CD4-positive, alpha-beta T cell treated with Interleukin-2 at 100 ng/mL for 4 hours (primary cell): Measurements from ENCODE around the gene DEPDC4.
"Not testable (repeated sequence)": the region's sequence is repeated elsewhere in the genome, so short reads cannot be mapped to it uniquely, and the experiment has no call there.

Experiments
- DNase-seq: peaks from one replicate; pipeline ENCODE4 v3.0.0-alpha.2; 2020; ENCODE audit warnings: low spot score

The DEPDC4 gene

DNA sequence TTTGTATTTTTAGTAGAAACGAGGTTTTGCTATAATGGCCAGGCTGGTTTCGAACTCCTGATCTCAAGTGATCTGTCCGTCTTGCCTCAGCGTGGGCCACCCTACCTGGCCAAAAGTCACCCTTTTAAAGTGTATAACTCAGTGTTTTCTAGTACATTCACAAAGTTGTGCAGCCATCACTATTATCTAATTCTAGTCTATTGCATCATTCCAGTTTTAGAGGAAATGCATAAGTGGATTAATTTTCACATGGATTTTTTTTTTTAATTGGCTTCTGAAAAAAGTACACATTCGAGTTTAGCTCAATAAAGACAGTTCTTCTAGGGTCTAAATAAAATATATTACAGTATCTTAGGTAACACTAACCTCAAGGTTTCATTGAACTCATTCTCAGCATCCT lies 3.7 kb downstream of the DEPDC4 start:
- no peak for DNase-seq

DNA sequence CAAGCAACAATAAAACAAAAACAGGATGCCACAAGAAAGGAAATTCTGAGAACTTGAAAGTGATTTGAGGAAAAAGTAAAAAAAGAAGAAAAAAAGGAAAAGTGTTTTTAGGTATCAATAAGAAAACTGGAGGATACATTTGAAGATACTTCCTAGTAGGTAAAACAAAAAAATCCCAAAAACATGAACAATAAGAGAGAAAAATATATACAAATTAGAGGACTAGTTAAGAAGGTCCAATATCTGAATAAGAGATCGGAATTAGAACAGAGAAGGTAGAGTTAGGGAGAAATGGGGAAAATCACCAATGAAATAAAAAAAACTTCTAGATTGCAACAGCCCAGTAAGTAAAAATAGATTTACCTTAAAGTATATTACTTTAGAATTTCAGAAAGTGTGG lies 8.8 kb downstream of the DEPDC4 start:
- no peak for DNase-seq

DNA sequence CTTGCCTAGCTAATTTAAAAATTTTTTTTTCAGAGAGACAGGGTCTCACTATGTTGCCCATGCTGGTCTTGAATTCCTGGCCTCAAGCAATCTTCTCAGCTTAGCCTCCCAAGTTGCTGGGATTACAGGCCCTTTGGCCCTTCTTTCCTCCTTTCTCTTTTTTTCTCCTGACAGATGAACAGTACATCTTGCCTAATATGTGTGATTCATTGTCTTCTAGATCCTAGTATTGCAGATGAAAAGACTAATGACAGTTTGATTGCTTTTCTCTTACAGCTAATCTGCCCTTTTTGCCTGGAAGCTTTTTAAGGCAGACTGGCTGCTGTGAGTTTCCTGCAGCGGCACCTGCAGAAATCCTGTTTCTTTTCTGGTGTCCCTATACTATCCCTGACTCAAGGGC lies 12.0 kb downstream of the DEPDC4 start:
- no peak for DNase-seq

DNA sequence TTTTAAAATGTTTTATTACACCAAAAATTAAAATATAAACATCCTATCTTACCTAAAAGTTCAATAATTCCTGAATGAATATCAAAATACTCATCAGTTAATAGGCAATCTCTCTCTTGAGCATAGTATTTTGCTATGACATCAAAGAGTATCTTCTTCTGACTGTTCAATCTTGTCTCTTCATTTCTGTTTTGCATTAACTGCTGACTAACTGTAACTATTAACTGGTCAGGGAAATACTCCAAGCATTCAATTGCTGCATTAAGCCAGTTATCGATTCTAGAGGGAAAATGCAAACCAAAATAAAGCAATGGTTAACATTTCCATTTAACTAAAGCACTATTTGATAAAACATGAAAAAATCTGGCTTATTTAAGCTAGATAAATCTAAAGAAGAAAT lies 13.4 kb downstream of the DEPDC4 start:
- no peak for DNase-seq

DNA sequence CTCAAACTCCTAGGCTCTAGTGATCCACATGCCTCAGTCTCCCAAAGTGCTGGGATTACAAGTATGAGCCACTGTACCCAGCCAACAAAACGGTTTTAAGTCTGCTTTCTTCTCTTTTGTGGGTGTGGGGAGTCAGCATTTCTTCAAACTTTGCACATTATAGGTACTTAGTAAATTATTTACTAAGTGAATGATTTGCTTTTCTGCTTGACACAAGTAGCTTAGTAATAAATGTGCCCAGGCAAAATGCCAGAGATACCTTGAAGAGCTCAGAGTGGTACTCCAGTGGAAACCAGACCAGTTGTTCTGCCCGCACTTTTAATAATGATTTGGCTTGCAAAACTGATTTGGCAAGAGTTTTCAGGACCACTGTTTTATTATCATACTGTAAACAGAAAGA lies 15.0 kb downstream of the DEPDC4 start:
- no peak for DNase-seq

DNA sequence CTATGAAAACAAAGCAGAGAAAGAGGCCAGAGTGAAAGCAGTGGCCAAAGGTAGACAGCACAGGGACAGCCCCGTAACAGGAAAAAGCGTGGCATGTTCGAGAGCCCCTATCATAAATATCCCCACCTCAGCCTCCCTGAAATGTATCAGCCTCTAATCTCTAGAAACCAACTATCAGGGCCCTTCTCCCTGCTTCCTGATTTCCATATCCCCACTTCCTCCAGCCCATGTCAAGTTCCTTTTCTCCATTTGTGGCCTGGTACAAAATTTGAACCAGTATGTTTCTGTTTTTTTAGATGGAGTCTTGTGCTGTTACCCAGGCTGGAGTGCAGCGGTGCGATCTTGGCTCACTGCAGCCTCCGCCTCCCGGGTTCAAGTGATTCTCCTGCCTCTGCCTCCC lies 16.9 kb downstream of the DEPDC4 start:
- no peak for DNase-seq

DNA sequence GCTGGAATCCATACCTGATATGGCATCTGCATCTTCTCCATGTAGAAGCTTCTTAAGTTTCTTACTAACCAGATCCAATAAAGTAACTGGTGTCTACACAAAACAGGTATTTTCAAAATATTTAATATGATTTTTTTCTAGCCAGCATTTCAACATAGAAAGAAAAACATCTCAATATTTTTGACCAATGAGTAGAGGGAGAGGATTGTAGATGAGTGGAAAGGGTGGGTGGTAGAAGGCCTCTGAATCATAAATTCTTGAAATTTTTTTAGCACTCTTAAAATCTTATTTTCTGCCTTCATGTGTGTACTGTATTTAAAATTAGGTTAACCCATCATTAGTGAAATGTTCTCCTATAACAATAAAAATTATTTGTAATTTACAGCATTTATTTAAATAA lies 18.0 kb downstream of the DEPDC4 start:
- no peak for DNase-seq

DNA sequence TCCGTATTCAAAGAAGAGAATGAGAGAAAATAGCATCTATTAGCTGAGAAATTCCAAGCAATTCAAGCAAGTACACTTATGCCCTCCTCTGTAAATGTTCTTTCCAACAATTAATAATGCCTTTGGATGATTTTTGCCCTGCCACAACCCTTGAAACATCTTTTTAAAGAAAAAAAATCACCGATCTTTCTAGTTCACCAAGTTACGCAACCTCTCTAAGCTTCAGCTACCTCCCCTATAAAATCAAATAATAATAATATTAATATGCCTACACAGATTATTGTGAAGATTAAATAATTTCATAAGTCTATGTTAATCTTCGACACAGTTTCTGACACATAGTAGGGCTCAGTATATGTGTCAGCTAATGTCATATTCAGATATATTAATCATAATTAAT lies 19.1 kb downstream of the DEPDC4 start:
- no peak for DNase-seq

DNA sequence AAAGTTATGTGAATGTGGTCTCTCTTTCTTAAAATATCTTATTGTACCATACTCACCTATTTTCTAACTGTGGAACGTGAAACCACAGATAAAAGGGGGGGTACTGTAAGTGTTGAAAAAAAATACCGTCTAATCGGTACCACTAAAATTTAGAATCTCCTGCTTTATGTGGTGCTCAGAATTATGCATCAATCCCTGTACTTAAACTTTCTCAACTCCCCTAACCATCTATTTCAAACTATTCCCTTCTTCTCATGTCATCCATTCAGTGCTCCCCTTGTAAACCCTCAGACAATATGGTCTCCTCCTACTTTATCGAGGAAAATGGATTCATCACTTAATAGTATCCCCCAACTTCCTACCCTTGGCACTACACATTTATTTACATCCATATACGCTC lies 23.7 kb downstream of the DEPDC4 start:
- DNase-seq = no peak

DNA sequence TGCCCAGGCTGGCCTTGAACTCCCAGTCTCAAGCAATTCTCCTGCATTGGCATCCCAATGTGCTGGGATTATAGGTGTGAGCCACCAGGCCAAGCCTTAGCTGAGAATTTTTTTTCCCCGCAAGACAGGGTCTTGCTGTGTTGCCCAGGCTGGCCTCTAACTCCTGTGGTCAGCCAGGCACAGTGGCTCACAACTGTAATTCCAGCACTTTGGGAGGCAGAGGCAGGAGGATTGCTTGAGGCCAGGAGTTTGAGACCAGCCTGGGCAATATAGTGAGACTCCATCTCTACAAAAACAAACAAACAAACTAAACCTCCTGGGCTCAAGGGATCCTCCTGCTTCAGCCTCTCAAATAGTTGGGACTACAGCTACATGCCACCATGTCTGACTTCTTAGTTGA lies 27.3 kb downstream of the DEPDC4 start:
- no peak for DNase-seq

DNA sequence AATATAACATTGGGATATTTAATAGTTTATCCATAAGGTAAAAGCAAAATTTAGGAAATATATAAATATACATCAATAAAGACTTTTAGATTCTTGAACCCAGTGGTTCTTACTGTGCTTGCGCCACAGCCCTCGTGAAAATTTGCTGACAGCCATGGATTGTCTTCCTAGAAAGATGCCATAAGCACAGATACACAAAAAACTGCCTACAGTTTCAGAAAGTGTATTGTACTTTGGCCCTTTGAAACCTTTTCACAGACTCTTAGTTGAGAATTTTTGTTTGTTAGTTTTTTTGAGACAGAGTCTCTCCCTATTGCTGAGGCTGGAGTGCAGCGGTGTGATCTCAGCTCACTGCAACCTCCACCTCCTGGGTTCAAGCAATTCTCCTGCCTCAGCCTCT lies 28.1 kb downstream of the DEPDC4 start:
- no peak for DNase-seq

DNA sequence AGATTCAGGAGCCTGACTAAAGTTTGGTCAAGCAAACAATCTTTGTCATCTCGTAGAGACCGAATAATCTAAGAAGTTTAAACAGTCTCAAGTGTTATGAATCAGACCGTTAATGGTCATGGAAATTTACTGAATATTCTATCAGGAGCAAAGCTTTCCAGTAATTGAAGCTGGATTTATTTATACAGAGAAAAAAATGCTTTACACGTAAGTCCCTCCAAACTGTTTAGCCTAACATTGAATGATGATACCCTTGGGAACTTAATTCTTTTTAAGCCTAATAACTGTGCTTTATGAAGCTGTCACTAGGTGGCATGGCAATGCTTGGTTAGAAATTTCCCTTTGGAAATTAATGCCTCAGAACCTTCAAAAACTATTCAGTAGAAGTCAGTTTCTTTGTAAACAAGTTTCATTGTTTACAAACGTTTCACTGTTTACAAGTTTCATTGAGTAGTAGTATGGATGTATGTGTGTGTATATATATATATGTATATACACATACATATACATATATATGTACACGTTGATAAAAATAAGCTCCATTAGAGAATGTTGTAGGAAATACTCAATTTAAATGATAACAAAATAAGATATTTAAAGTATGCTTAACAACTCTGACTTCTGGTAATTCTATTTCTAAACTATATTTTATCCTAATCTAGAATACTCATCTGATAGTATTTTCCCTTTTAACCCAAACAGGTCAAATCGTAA lies 32.1 kb downstream of the DEPDC4 start:
- DNase-seq = peak; percentile 14

DNA sequence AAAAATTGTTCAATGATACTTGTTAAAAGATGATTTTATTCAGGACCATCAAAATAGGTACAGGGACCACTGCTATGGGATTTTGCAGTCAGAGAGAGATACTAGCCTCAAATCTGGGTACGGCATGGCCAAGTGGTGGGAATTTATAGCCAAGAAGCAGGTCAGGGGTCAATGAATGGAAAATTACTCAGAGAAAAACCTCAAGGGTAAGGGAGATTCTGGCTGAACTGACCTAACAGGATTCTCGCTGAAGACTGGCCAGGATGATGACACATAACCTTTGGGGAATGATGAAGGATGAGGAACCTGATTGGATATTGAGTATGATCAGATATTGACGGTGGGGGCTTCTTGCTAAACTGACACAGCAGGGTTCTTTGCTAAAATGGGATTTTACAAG lies 32.7 kb downstream of the DEPDC4 start:
- DNase-seq = no peak

DNA sequence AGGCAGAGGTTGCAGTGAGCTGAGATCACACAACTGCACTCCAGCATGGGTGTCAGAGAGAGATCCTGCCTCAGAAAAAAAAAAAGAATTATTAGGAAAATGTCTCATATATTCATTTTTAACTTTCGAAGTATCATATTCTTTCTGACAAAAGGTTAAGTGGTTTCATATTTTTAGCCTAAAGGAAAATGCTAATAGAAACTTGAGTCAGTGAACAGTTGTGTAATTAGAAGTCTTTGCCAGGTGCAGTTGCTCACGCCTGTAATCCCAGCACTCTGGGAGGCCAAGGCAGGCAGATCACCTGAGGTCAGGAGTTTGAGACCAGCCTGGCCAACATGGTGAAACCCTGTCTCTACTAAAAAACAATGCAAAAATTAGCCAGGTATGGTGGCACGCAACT lies 35.0 kb downstream of the DEPDC4 start:
- DNase-seq = not testable (repeated sequence)

DNA sequence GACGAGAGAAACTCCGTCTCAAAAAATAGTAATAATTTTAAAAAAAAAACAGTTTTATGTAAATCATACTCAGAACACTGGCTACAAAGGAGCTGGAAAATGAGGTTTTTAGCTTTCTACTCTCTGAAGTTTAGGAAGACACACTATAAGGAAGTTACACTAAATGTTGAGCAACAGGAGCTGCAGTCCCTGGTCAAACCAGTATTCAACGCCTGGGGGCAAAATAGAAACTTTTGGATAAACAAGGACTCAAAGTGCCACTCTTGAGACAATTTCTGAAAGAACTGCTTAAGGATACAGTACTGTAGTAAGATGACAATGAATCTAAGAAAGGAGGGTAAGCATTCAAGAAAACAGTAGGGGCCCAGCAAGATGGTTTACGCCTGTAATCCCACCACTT lies 37.0 kb downstream of the DEPDC4 start:
- no peak for DNase-seq

DNA sequence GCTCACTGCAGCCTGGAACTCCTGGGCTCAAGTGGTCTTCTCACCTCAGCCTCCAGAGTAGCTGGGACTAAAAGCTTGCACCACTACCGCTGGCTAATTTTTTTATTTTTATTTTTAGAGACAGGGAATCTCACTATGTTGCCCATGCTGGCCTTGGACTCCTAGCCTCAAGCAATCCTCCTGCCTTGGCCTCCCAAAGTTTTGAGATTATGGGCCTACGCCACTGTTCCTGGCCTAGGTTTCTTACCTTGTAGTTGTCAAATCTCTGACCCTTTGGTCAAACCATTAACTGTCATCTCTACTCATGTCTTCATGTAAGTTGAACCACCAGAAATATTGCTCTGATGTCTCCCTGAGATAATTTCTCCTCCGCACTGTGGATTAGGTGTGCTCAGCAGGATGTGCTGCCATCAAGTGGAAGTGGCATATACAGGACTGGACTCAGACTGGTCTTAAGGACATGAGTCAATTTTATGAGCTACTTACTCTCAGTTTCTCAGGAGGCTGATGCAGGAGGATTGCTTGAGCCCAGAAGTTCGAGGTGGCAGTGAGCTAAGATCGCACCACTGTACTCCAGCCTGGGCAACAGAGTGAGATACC lies 37.7 kb downstream of the DEPDC4 start:
- no peak for DNase-seq

DNA sequence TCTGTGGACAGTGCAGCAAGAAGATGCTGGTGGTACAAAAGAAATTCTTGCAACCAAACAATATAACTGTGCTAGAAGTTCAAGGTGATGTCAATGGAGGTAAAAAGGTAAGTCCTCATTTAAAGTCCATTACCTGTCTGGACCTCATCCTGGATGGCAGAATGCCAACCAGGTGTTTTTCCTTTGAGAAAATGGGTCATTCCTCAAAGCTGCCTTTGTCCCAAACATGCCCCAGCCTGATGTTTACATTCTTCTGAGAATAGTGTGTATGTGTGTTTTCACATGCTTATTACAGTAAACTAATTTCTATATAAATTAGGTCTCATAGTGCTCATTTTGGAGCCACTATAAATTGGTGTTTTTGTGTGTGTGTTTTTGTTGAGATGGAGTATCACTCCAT lies 41.4 kb downstream of the DEPDC4 start:
- DNase-seq = no peak

DNA sequence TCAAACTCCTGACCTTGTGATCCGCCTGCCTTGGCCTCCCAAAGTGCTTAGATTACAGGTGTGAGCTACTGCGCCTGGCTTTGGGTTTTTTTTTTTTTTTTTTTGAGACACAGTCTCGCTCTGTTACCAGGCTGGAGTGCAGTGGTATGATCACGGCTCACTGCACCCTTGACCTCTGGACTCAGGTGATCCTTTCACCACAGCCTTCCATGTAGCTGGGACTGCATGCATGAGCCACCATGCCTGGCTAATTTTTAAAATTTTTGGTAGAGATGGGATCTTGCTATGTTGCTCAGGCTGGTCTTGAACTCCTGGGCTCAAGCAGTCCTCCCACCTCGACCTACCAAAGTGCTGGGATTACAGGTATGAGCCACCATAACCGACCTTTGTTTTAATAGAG lies 44.7 kb downstream of the DEPDC4 start:
- not testable (repeated sequence) for DNase-seq

DNA sequence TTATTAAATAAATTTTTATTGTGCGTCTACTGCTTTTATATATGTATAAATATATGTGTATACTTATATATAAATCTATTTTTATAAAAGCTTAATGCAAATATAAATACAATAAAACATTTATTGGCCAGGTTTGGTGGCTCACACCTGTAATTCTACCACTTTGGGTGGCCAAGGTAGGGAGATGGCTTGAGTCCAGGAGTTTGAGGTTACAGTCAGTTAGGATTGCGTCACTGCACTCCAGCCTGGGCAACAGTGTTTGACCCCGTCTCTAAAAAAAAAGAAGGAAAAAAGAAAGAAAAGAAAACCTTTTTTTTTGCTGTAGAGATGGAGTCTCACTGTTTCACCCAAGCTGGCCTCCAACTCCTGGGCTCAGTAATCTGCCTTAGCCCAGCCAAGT lies 45.4 kb downstream of the DEPDC4 start:
- DNase-seq = no peak

DNA sequence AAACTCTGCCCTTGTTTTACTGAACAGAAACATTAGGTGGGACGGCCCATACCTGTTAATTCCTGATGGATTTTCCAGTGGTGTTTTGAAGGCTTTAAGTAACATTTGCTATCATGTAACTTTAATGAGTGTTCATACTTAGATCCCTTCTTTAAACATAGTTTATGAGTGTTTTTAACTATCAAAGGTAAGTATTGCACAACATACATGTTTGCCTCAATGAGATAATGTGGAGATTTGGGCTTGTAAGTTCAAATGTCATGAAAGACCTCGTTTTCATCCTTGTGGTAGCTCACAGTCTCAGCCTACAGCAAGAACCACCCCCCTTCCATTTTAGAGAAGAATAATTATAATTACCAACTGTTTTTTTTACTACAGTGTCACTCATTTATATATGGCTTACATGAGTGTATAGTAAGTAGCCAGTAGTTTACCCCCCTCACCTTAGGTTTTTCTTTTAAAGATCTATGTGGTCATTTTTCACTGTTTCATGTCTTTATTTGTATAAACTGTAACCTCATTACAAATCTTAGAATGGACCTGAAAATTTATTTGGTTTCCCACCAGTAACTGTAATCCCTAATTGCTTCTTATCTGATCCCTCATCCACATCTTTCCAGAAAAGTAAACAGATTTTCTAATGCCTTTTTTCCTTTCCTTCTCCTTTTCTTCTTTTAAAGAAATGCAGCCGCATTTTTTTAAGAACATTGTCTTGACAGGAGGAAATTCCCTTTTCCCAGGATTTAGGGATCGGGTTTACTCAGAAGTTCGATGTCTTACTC lies 47.4 kb downstream of the DEPDC4 start:
- no peak for DNase-seq

DNA sequence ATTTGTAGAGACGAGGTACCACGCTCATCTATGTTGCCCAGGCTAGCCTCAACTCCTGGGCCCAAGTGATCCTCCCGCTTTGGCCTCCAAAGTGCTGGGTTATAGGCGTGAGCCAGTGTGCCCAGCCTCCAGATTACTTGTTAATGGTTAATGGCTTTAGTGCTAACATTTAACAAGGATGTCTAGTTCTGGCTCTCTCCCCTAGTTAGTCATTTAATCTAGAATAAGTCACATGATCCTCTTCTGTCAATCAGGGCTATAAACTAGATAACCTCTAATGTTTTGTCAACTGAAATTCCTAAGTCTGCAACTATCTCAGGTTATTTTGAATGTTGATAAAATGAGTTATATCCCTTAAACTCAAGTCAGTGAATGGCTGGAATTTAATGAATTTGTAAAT lies 50.5 kb downstream of the DEPDC4 start:
- DNase-seq = no peak

DNA sequence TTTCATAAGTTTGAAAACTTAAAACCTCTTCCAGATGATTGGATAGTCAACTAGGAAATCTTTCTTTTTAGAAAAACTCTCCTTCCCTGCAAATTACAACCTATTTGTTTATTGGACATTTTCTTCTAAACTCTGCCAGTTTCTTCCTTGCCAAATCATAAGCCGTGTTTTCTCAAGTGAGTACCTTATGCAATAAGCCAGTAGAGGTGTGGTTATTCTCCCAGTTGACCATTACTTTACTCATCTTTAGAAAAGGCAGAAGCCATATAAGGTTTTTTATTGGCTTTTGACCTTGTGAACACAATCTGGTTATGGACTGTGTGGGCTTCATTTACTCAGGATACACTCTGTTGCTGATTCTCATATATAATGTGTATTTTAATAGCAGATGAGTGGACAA lies 51.7 kb downstream of the DEPDC4 start:
- DNase-seq = no peak

DNA sequence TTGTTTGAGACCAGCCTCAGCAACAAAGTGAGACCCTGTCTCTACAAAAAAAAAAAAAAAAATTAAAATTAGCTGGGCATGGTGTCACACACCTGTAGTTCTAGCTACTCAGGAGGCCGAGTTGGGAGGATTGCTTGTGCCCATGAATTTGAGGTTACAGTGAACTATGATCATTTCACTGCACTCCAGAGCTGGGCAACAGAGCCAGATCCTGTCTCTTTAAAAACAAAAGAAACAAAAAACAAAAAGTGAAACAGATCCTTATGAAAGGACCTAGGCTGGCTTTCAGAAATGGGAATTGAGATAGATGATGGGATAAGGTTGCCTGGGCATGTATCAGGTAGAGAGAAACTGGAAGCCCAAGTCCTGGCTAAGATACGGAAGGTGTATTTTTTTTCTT lies 52.4 kb downstream of the DEPDC4 start:
- DNase-seq = no peak
